ENCODE data around the gene CDC42BPA. TPM values are rescaled to one million over a fixed set of nuclear protein-coding genes. Genes with fewer than 3 reads are reported as not detected.

The CDC42BPA gene
- total RNA-seq, 1 donor, result 113 TPM

- no peak for DNase-seq (ENCODE audit: low read depth)
- no peak for TF ChIP-seq CTCF (IDR thresholded peaks at IDR 0.05; ENCODE audit: insufficient read depth, low read depth, low read length)
- H3K4me3 ChIP-seq (ENCODE audit: low read depth, low read length), result no peak overlapping the region
These were observed 322.6 kb downstream of the CDC42BPA start for GRCh38 chr1:226995365-226996332.

GRCh38 chr1:226994586-226995364 lies 323.5 kb downstream of the CDC42BPA start:
- DNase-seq (ENCODE audit: low read depth), result no peak
- H3K4me3 ChIP-seq (ENCODE audit: low read depth, low read length), result no peak overlapping the region
- no peak for TF ChIP-seq CTCF (IDR thresholded peaks at IDR 0.05; ENCODE audit: insufficient read depth, low read depth, low read length)

- TF ChIP-seq CTCF (IDR thresholded peaks at IDR 0.05; ENCODE audit: insufficient read depth, low read depth, low read length), result no peak
- no peak for DNase-seq (ENCODE audit: low read depth)
- no peak overlapping the region for H3K4me3 ChIP-seq (ENCODE audit: low read depth, low read length)
These were observed 324.3 kb downstream of the CDC42BPA start for GRCh38 chr1:226993814-226994585.

- no peak for DNase-seq (ENCODE audit: low read depth)
- H3K4me3 ChIP-seq (ENCODE audit: low read depth, low read length), result no peak overlapping the region
- TF ChIP-seq CTCF (IDR thresholded peaks at IDR 0.05; ENCODE audit: insufficient read depth, low read depth, low read length), result no peak
These were observed 326.4 kb downstream of the CDC42BPA start for GRCh38 chr1:226991920-226992319.

GRCh38 chr1:226990133-226990716 lies 328.1 kb downstream of the CDC42BPA start:
- no peak for TF ChIP-seq CTCF (IDR thresholded peaks at IDR 0.05; ENCODE audit: insufficient read depth, low read depth, low read length)
- no peak for DNase-seq (ENCODE audit: low read depth)
- no peak overlapping the region for H3K4me3 ChIP-seq (ENCODE audit: low read depth, low read length)
